Endometrium (tissue), 2 donors: Measurements from ENCODE around the gene FAN1.

Source experiments
- FAIRE-seq: peaks from 2 replicates; lab custom pipeline; 2012; peaks lifted over from hg19 to GRCh38; lab: Jason Lieb, UNC
- donor health status: control.
- donor health status: control.

FAN1 gene

DNA sequence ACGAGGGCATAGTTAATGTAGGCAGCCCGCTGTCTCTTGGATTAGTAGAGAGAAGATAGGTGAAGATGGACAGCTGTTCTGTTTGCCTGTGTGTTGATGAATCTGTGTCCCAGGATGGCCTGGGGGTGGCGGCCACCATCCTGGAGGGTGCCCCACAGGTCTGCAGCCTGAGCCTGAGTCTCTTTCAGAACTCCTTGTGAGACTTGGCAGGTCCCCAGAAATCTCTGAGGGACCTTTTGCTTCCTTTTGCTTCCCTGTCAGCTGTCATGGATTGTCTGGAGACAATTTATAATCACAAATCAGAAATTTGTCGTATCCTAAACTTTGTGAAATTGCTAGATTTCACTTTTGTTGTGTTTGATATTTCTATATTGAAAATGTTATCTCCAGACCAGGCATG lies 17.4 kb downstream of the FAN1 start:
- no peak for FAIRE-seq

DNA sequence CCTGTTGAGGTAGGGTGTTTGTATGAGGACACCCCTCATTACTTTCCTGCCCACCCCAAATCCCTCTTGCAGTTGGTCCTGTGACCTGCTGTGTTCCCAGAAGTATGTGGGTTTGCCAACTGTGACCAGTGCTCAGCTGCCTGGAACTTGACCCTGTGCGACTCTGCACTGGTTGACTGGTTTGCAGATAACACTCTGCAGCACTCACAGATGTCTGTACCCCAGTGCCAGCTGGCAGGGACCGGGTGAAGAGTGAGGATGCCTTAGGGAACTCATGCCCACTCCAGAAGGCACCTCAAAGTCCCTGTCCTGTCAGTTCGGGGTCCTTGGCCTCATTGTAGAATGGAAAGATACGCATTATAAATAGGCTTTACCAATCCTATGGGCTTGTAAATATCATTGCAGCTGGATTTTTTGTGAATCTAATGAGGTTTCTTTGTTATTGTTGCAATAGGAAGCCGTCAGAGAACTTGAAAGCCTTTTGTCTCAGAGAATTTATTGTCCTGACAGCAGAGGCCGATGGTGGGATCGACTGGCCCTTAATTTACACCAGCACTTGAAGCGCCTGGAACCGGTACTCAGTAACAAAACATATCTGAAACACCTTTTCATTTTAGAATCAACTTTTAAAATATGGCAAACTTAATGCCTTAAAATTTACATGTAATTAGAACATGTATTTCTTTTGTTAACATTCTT lies 18.2 kb downstream of the FAN1 start:
- FAIRE-seq, result no peak

DNA sequence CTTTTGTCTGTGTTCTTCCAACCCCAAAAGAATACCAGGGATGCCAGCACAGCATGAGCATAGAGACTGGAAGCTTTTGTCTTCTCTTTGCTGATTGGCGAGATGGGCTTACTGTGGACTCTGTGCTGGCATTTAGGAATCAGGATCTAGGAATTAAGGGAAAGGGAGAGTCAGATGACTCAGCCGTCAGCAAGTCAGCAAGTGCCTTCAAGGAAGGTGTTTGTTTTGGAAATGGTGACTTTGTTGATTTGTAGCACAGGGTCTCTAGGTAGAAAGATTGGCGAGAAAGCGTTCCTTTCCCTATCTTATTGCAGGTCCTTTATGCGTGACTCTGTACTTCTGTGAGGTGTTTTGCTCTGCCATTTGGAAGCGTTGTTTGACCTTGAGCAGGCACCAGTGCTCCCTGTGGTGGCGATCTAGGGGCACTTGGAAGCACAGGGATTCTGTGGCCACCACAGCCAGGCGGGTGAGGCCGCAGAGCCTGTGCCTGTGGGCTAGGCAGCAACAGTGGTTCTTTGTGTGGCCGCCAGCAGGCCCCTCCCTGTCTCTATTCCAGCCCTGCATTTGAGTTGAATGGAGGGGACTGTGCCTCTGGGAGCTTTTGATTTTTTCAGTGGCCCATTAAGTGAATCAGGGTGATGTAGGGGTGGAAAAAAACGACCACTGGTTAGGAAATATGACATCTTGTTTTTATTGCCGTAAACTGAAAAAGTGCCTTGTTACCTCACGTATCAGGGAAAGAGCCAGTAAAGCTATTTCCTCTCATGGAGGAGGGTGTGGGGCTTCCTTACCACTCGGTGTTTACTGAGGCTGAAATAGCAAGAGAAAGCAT lies 19.0 kb downstream of the FAN1 start:
- no peak for FAIRE-seq

DNA sequence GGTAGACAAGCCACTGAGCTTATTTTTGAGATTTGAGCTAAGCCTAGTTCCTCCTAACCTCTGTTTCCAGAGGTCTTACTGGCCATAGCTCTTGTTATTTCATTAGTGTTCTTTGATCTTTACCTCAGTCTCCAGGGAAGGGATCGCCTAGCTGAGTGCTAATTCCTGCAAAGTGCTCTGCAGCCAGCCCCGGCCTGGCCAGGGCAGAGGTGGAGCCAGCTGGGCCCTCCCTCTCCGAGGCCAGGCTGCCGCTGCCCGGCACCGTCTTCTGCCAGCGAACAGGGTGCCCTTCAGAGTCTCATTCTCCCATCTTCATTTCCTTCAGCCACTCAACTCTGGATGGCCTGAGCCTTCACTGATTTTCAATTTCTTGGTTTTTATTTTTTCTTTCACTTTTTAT lies 19.7 kb downstream of the FAN1 start:
- no peak for FAIRE-seq

DNA sequence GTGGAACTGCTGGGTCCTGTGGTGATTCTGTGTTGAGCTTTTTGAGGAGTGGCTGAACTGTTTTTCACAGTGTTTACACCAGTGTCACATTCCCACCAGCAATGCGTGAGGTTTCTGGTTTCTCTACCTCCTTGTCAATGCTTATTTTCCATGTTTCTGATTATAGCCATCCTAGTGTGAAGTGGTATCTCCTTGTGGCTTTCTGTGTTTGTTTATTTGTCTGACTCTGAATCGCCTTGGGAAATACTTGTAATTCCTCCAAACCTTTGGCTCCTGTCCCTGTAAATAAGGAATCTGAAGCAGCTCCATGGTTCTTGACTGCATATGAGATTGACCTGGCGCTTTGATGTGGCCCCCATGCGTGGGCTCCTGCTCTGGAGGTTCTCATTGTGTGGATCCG lies 20.6 kb downstream of the FAN1 start:
- FAIRE-seq, result no peak

DNA sequence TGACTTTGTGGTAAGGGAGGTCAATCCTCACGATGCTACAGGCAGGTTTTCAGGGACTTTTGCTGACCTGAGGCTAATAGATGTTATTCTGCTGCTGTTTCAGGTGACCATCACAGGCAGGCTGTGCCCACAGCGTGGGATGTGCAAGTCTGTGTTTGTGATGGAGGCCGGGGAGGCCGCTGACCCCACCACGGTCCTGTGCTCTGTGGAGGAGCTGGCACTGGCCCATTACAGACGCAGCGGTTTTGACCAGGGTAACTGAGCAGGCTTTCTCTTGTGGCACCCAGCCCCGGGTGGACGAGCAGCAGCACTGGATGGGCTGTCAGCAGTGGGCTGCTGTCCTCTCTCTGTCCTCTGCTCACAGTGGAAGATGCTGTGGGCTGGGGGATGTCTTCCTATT lies 22.0 kb downstream of the FAN1 start:
- FAIRE-seq, result no peak

DNA sequence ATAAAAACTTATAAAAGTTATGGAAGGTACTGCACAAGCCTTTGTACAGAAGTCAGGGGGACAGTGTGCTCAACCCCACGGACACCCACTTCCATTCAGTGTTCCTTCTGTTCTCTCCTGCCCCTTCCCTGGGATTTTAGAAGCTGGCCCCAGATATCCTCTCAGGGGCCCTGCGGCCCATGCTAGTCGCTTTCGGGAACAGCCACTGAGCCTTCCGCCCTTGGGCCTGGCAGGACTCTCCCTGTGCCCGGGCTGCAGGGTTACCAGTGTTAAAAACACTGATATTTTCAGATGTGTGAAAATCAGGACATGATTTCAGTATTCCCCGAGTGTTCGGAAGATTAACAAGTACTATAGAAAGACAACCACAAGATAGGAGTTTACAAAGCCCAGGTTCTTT lies 22.4 kb downstream of the FAN1 start:
- no peak for FAIRE-seq

DNA sequence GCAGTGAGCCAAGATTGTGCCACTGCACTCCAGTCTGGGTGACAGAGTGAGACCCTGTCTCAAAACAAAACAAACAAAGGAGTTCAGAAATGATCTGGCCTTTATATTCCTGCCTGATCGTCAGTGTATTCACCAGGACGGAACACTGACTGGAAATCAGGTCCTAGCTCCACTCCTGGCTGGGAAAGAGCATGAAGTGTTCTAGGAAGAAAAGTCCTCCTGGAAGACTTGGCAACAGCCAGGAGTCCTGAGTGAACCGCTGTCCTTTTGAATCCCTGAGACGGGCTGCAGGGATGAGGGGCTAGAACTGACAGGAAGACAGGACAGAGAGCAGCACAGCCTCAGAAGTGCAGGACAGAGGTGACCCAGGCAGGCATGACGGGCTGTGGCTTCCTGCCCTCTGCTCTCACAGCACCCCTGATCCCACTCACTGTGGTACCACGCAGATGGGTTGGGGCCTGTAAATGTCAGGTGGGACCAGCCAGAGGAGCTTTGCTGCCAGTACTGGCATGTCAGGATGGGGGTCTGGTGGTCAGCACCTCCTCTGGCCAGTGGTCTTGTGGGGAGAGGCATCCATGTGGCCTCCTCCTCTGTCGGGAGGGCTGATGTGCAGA lies 23.5 kb downstream of the FAN1 start:
- no peak for FAIRE-seq

DNA sequence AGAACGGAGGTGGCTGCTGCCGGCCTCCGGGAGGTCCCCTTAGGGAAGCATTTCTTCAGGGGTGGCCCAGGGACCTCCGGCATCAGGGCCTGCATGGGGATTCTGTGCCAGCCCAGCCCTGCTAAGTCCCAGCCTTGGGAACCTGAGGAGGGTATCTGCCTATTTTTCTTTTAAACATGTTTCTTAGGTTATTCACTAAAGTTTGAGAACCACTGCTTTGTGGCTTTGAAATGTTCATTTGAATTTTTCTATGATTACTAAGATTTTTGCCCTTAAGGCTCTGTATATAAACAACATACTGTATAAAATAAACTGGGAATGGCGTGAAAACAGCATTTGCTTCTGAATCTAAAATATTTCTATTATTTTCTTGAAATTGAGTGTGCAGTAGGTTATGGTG lies 24.4 kb downstream of the FAN1 start:
- FAIRE-seq, result no peak

DNA sequence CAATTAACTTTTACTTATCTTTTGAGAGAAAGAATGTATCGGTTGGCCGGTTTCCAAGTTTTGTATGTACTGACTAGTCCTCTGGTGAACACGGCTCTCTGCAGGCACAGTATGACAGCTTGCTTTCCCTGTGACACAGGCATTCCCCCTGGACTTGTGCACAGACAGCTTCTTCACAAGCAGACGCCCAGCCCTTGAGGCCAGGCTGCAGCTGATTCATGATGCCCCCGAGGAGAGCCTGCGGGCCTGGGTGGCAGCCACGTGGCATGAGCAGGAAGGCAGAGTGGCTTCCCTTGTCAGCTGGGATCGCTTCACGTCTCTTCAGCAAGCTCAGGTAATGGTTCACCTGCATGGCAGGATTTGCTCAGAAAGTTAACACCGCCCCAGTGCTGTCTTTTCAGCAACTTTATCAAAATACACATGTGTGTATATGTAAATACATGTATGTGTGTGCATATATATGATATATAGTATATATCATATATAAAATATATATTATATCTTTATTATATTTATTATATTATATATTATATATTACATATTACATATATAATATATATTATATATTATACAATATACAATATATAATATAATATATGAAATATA lies 25.5 kb downstream of the FAN1 start:
- no peak for FAIRE-seq

DNA sequence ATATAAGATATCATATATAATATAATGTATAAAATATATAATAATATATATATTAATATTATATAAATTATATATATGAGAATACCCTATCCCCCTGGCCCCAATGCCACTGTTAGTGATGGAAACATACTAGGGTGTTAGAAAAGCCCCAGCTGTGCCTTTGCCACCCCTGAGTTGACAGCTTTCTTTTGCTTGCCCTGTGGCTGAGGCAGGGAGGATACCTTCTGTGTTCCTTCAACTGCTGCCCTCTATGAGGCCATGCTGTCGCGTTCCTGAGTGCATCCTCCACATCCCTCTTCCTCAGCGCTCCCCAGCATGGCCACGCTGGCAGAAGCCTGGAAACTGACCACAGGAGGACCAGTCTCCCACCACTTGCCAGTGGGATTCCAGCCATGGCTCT lies 26.3 kb downstream of the FAN1 start:
- FAIRE-seq, result no peak

DNA sequence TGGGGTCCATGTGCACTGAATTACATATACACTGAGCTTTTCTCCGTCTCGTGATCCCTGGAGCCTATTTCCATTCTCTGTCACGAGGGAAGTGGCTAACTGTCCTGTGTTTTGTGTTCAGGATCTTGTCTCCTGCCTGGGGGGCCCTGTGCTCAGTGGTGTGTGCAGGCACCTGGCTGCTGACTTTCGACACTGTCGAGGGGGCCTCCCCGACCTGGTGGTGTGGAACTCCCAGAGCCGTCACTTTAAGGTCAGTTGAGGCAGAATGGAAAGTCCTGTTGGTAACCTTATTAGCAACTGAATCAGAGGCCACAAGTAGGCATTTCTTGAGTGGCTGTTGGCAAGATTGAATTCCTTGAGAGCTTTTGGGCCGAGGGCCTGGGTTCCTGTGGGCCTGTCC lies 26.7 kb downstream of the FAN1 start:
- FAIRE-seq, result no peak

DNA sequence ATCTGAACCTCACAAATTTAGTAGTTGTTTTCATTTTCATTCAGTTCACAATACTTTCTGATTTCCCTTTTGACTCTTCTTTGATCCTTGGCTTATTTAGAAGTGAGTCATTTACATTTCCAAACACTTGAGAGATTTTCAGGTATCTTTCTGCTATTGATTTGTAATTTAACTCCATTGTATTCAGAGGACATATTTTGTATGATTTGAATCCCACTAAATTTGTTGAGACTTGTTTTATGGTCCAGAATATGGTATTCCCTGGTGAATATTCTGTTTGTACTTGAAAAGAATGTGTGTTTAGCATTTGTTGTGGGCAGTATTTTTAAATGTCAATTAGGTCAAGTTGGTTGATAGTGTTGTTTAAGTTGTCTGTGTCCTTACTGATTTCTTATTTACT lies 29.6 kb downstream of the FAN1 start:
- FAIRE-seq, result no peak

DNA sequence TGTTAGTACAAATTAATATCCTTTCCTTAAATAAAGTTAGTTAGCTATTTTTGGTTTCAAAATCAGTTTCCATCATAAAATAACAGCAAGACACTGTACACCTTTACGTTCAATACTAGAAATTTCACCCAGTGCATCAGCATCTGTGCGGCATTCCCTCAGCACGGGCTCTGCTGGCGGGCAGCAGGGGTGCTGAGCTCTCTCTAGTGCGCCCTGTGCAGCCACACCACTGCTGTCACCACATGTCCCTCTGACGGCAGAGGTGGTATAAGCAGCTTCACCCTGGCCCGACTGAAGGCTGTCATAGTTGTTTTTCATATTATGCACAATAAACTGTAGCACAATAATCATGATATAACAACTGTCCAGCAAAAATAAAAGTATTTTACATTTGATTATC lies 35.4 kb downstream of the FAN1 start:
- no peak for FAIRE-seq

DNA sequence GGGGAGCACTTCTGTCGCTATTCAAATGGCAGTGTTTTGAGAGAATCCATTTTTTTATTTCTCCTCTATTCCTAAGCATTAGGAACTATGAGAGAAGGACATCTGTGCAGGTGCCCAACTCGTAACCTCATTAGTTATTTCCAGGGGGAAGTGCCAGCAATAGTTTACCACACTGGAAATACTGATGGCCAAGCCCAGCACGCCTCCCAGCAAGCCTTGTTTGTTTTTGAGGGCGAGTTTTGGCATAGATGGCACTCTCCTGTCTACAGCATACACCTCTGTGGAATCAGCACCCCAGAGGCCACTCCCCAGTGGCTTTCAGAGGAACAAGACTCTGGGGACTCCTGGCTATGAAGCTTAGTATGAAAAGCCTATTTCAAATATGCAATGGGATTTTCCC lies 36.6 kb downstream of the FAN1 start:
- no peak for FAIRE-seq

DNA sequence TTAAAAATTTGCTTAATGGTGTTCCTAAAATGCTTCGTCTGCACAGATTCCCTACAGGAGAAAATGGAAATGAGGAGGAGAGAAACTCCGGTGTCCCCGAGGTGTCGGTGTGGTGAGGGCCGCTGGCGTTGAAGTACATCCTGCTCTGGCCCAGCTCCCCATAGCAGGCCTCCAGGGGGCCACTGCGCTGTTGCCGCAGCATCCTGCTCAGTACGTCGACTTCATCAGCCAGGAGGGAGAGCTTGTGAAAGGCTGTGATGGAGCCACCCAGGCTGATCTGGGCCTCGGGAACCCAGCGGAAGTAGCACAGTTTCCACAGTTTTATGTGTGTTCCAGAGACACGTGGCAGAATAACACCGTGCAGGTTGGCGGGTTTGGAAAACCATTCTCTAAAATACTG lies 37.8 kb downstream of the FAN1 start:
- FAIRE-seq, result no peak

DNA sequence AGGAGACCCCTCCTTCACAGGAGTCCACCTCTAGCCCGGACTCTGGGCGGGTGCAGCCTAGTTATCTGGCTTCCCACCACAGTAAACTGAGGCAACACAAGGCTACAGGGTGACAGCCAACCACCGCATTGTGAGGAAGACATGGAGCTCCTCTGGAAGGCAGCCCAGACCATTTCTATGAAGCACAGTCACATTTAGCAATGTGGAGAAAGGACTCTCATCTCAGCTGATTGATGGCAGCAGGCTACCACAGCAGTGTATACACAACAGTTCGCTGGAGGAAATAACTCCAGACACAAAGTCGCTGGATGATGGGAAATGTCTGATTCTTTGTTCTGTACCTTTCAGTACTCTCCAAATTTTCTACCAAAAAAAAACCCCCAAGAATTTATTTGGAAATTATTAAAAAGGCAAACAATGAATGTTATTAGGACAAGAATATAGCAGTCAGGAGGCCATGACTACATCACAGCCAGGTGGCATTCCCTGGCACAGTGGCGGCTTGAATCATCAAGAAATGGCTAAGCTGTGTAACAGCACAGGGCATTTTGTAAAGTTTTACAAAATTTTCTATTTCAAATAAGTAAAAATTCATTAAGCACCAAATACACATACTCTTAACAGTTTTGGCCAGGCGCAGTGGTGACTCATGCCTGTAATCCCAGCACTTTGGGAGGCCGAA lies 40.1 kb downstream of the FAN1 start:
- FAIRE-seq, result no peak

DNA sequence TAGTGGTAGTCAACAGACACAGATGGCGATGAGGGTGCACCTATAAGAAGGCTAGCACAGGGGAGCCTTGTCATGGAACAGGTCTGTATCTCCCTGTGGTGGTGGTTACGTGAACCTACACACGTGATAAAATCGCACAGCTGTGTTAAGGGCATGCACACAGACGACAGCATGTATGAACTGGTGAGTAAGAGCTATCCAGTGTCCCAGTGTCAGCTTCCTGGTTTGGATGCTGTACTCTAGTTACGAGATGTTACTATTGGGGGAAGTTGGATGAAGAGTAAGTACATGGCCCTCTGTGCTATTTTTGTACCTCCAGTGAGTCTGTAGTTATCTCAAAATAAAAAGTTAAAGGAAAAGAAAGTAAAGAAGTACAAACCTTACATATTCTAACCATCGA lies 49.5 kb downstream of the FAN1 start:
- no peak for FAIRE-seq

DNA sequence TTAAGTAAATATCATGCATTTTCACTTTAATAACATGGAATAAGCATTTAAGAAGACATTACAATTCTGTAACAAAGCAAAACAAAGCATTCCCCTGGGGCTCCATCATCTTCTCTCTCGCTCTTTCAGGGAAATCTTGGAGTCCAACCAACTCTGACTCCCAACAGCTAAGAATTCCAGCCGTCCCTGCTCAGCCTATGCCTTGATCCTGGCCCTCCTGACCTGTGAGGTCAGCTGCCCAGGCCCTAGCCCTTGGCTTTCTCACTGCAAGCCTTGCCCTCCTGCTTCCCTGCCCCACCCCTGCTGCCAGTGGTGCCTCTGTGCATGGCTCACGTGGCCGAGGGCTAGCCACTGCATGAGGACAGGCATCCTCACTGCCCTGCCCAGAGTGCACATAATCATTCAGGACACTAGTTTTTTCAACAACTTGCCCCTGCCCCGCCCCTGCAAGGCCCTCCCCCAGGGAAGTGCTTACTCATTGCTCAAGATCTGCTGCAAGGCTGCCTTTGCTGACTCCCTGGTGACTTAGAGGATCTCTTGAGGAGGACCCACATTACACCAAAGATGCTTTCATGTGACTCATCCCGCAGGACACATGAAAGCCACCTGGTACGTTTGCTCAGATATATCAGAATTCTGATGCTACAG lies 50.1 kb downstream of the FAN1 start:
- FAIRE-seq, result no peak

DNA sequence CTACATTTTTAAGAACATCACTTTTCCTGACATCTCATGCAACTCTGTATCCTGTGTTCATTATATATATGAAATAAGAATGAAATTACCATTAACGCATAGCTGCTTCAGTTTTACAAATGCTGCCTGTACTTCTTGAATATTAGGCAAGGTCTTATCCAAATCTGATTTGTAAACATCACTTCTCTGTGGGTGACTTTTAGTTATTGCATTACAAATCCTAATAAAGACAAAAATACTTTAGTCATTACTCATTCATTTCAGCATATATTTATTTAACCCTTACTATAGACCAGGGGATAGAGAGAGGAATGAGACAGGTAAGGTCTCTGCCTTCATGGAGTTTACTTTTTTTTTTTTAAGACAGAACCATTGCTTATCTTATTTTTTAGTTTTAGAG lies 51.0 kb downstream of the FAN1 start:
- no peak for FAIRE-seq

DNA sequence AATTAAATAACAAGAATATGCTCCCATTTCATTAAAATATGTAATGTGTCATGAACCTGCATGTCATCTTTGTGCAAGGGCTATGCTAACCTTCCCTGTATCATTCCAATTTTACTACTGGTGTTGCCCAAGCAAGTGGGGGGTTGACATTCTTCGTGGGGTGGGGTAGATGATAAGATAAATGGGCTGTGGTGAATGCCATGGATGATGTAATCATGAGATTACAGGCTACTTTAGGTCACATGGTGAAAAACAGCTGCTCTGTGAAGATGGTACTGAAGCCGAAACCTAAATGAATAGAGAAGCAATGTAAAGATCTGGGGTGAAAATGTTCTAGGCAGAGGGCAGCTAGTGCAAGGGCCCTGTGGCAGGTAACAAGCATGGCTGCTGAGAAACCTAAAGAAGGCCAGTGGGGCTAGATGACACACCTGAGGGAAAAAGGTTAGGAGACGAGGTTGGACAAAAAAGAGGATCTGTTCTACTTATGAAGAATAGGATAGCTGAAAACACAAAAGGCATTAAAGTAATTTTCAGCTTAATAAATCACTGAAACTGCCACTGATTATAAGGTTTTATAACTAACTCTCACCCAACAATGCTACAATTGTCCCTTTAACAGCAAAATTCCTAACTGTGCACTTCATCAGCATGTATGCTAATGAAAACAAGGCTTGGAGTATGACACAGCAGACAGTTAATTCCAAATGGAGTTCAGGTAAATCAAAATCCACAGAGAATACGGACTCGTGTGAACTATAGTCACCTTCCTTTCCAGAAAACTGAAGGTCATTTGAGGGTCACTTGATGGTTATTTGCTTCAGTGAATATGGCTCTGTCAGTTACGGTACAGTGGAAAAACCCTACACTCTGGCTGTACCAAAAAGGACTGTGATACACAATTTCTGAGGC lies 52.8 kb downstream of the FAN1 start:
- no peak for FAIRE-seq
